GM18951 (cell line): Measurements from ENCODE around the gene SPAG17.

Experiments used
- POLR2A ChIP-seq: IDR thresholded peaks from 4 replicates; pipeline ENCODE4 v1.6.1; 2011; ENCODE audit warnings: mild to moderate bottlenecking; ENCODE audit not compliant: insufficient read length, insufficient read depth; ENCODE audit errors: extremely low read depth
- in situ Hi-C: fragments of 300-500 bp; cut with MboI; formaldehyde crosslinking; loops from one replicate; pipeline ENCODE4 v1.12.0; 2022; ENCODE audit warnings: low sequenced_read_pairs, mixed read lengths, inconsistent platforms; ENCODE audit not compliant: unreplicated experiment

Gene SPAG17

DNA sequence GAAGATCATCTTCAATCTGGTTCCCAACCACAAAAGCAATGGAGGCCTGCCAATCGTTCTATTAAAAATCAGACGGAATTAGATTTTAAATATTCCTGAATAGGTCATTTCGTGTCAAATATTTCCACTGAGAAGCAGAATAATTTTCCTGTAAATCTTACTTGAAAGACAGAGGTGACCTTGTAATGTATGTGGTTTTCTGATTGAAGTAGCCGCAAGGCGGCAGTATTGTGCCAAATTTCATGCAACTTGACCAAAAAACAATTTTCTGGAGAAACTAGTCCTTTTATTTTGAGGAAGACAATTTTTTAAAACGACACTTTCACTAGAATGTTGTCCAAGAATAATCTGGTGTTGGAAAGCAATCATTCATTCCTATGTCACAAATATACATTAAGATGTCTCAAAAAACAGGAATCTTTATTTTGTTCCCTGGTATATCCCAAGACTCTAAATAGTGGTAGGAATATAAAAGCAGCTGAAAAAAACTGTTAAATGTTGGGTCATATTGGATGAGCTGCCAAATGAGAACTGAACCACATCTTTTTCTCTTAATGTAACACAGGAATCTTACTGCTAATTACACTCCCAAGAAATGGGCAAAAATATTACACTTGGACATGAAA is 33.6 kb downstream of the SPAG17 start:
- no peak for TF ChIP-seq POLR2A
- in situ Hi-C loops = loop anchor here (10.0 kb wide), 1 partner anchor 863 kb away; no protein-coding TSS in a partner anchor

DNA sequence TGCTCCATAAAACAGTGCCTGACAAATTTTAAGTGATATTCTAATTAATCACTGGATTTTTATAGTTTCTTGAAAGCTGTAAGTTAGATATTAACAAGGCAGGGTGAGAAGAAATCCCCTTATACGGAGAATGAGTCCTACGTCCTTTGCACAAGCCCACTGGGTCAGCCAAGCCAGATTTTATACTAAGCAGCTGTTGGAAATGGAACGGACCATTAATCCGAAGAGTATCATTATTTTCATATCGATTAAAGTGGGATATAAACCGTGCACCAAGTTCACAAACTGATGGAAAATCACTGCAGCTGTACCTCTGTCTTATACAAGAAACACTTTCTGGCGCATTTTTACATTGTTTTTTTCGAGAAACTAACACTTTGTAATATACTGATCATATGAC is 35.2 kb downstream of the SPAG17 start:
- TF ChIP-seq POLR2A = no peak
- in situ Hi-C loops = loop anchor here (10.0 kb wide), 1 partner anchor 865 kb away; no protein-coding TSS in a partner anchor

DNA sequence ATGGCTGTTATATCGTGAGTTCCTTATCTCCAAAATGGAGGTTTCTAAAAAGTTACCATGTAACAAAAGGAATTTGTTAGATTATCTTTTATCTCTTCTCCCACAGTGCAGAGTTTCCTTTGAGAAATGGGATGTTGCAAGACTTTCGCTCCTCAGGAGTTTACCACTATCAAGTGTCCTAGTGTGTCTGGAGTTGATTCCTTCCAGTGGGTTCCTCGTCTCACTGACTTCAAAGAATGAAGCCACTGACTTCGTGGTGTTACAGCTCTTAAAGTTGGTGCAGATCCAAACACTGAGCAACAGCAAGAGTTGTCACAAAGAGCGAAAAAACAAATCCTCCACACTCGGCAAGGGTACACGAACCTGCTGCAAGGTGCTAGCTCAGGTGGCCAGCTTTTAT is 37.0 kb downstream of the SPAG17 start:
- TF ChIP-seq POLR2A = no peak
- in situ Hi-C loops = no loop called here

DNA sequence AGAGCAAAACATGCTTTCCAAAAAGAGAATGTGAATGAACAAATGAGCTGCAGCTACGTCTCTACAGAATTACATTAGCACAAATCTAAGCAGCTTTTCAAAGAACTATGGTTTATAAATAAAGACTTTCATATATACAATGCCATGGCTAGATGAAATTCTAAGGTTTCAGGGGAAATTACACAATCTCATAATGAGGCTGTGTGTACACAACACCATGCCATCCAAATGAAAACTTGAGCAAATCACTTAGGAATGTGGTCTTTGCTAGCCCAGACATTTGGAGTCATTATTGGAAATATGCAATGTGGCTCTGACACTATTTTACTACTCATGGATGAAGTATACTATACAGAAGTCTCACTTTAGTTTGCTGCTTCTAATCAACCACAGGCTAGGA is 37.5 kb downstream of the SPAG17 start:
- no peak for TF ChIP-seq POLR2A
- in situ Hi-C loops = no loop called here

DNA sequence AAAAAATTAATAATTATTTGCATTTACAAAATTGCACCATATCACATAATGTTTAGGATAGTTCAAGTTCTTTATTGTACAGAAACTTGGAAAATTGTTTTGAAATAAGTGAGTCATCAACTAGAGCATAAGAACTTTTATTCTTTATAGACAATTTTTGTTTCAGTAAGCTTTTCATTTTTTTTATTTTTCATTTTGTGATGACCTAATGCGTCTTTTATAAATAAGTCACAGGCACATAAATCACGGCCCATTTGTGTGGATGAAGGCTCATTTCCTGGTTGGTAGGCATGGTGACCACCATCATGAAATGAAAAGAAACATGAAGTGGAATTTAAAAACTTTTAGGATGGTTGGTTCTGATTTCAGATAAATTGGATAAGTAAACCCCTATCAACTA is 39.3 kb downstream of the SPAG17 start:
- no peak for TF ChIP-seq POLR2A
- in situ Hi-C loops = no loop called here

DNA sequence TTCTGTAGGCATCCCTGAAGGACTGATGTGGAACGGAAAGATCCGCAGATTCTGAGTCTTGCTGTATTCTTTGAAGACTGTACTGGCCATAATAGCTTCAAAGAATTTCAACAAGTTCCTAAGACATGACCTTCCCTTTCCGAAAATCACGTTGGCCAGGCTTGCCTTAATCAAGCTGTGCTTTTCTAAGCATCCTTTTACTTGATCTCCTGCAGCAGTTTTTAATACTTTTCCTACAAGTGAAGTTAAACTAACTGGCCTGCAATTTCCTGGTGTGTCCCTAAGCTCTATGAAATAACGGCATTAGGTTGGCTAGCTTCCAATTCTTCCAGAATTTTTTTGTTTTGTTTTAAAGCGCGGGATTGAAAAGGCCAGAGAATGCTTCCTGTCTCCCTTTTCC is 40.3 kb downstream of the SPAG17 start:
- no peak for TF ChIP-seq POLR2A
- in situ Hi-C loops = no loop called here

DNA sequence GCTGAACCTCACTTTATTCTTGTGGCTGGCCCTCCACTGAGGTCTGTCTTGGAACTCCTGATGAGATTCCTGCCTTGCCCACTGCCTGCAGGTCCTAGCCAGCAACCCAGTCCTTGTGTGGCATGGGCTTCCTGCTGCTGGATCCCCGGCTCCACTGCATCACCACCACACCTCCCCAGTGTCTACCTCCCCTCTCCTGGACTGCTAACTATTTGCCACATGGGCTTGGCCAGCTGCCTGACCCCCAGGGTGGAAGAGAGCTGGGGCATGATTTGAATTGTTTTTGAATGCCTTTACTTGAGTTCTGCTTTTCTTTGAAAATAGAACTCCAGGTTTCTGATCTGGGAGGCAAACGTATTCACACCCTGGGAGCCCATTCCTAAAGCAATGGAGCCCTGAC is 41.2 kb downstream of the SPAG17 start:
- in situ Hi-C loops = no loop called here
- no peak for TF ChIP-seq POLR2A

DNA sequence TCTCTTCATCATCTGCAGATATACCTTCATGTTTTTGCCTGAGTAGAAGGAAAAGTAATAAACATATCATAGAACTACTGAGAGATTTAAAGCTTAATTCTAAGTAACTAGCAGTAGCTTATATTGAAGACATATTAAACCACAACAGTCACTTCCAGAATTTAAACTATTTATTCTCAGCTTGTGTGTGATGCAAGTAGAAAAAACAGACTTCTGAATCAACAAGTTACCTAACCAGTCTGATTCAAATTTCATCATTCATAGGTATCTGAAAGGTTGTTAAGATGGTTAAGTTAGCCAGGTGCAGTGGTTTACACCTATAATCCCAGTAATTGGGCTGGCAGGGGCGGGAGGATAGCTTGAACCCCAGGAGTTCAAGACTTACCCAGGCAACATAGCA is 41.9 kb downstream of the SPAG17 start:
- in situ Hi-C loops = no loop called here
- no peak for TF ChIP-seq POLR2A

DNA sequence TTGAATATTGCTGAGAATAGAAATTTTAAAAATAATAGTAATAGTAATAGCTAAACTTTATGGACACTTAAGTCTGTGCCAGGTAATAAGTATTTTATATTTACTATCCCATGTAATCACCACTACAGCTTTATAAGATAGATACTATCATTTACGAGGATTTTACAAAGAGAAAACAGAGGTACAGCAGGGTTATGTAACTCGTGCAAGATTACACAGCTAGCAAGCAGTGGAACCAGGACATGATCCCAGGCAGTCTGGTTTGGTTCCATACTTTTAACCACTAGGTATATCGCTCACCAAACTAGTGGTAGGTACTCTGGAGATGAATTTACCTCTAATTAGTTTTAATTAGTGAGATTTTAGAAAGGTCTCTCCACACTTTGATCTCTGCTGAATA is 42.5 kb downstream of the SPAG17 start:
- in situ Hi-C loops = no loop called here
- TF ChIP-seq POLR2A = no peak

DNA sequence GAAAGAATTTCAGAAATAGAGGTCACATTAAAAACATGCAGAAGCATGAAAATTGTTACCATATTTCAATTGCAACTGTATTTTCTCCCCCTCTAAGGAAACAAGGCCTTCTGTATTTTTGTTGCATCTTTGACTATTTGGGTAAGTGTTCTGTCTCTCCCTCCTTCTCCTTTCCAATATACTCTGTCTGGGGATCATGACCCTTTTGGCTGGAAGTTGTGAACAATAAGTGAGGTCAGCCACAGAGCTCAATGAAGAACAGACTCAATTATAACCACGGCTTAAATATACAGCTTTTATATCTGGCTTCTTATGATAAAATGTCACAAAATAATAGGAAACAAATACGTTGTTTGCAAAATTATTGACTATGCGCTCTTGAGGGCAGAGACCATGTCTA is 47.1 kb downstream of the SPAG17 start:
- TF ChIP-seq POLR2A = no peak
- in situ Hi-C loops = no loop called here

DNA sequence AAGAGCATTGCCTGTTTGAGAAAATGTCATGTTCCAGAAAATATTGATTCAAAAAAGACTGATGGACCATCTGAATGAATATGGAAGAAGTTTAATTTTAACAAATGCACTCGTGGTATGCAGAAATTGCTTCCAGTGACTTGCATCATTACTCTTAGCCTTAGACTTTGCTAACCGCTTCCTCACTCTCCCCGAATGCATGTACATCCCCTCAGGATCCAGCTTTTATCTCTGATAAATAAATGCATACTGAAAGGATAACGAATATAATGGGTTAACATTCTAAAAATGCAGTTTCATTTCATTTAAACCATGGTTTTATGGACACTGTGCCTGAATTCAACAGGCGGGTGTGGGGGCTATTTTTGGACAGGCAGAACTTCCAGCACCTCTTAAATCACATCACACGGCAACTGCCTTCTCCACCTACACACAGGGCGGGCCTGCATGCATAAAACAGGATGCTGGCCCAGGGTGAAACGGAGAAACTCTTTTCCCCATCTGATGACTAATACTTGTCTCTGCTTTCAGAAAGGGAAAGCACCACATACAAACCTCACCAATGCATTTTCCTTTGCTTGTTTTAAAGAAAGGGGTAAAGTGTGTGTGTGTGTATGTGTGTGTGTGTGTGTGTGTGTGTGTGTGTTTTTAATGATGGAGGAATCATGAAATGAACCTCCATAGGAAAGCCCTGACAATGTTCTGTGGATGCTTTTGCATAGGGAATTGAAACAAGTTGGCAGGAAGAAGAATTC is 48.7 kb downstream of the SPAG17 start:
- no peak for TF ChIP-seq POLR2A
- in situ Hi-C loops = no loop called here

- in situ Hi-C loops = no loop called here
- no peak for TF ChIP-seq POLR2A
Measured at GRCh38 chr1:118132000-118132399, 53.0 kb downstream of the SPAG17 start.

DNA sequence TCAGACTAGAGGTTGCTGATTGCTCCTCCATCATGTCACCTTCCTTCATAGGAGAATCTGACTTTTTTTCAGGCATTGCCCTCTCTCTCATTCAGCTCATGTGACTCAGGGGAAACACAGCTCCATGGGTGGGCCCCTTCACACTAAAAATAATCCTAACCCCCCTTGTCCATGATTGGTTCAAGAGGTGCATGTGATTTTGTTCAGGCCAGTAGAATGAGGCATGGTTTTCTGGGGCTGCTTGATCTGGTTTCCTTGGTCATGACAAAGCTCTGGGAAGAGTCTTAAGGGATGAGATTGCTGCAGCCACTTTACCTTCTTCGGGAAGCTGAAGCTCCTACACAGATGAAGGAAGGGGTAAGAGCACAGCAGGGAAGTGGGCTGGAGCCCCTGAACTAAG is 56.3 kb downstream of the SPAG17 start:
- in situ Hi-C loops = no loop called here
- no peak for TF ChIP-seq POLR2A

DNA sequence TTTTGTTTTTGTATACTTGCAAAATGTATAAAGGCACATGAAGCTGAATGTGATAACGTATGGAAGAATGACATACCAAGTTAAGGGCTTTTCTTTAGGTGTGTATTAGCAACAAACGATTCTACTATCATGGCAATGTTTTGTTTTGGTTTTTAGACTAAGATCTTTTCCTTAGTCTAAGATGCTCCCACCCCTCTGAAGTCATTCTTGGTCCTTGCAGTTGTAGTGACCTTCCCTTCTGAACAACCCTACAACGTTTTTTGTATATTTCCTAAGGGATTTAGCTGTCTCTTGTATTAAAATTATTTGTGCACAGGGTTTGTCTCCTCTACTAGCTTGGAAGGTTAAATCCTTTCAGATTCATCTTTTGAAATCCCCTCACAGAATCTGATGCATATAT is 61.0 kb downstream of the SPAG17 start:
- in situ Hi-C loops = no loop called here

More for the DNA sequence above, 61.0 kb downstream of the SPAG17 start:
- no peak for TF ChIP-seq POLR2A
